ENCODE data around the gene USP48.
"Not testable (repeated sequence)": the region's sequence is repeated elsewhere in the genome, so short reads cannot be mapped to it uniquely, and the experiment has no call there.

The USP48 gene

GRCh38 chr1:21680918-21681317 is 102.0 kb downstream of the USP48 start:
- H3K4me3 ChIP-seq (ENCODE audit: low read depth, low read length), result no peak overlapping the region
- no peak overlapping the region for H3K27ac ChIP-seq
- in situ Hi-C loops (cut with HindIII; ENCODE audit: low pct_ligation_motif_present, low sequenced_read_pairs), result loop anchor here (25.0 kb wide), 1 partner anchor 281 kb away; no protein-coding TSS in a partner anchor
- peaks cover 42% of the 10 kb centered on the region for H3K36me3 ChIP-seq (replicated peaks)
- no peaks in the 10 kb centered on the region for H3K27me3 ChIP-seq (replicated peaks)
- no peak for DNase-seq
- TF ChIP-seq CTCF (IDR thresholded peaks at IDR 0.05; ENCODE audit: low read depth, low read length, missing control alignments), result no peak

- H3K36me3 ChIP-seq (replicated peaks), result peaks cover 36% of the 10 kb centered on the region
- no peak overlapping the region for H3K27ac ChIP-seq
- H3K4me3 ChIP-seq (ENCODE audit: low read depth, low read length), result no peak overlapping the region
- no peak for DNase-seq
- in situ Hi-C loops (cut with HindIII; ENCODE audit: low pct_ligation_motif_present, low sequenced_read_pairs), result loop anchor here (25.0 kb wide), 1 partner anchor 282 kb away; no protein-coding TSS in a partner anchor
- H3K27me3 ChIP-seq (replicated peaks), result no peaks in the 10 kb centered on the region
- no peak for TF ChIP-seq CTCF (IDR thresholded peaks at IDR 0.05; ENCODE audit: low read depth, low read length, missing control alignments)
These were observed 102.6 kb downstream of the USP48 start for GRCh38 chr1:21680381-21680780.

GRCh38 chr1:21677168-21677567 is 105.8 kb downstream of the USP48 start:
- Histone ChIP-seq H3K27me3 (replicated peaks) (no peaks in the 10 kb centered on the region), H3K36me3 (replicated peaks) (peaks cover 22% of the 10 kb centered on the region), H3K27ac (no peak overlapping the region), H3K4me3 (ENCODE audit: low read depth, low read length) (no peak overlapping the region)
- no peak for TF ChIP-seq CTCF (IDR thresholded peaks at IDR 0.05; ENCODE audit: low read depth, low read length, missing control alignments)
- in situ Hi-C loops (cut with HindIII; ENCODE audit: low pct_ligation_motif_present, low sequenced_read_pairs), result loop anchor here (25.0 kb wide), 1 partner anchor 285 kb away; no protein-coding TSS in a partner anchor
- no peak for DNase-seq

- no peak overlapping the region for H3K4me3 ChIP-seq (ENCODE audit: low read depth, low read length)
- peaks cover 19% of the 10 kb centered on the region for H3K36me3 ChIP-seq (replicated peaks)
- DNase-seq, result no peak
- no peak overlapping the region for H3K27ac ChIP-seq
- H3K27me3 ChIP-seq (replicated peaks), result peaks cover 3% of the 10 kb centered on the region
- in situ Hi-C loops (cut with HindIII; ENCODE audit: low pct_ligation_motif_present, low sequenced_read_pairs), result loop anchor here (25.0 kb wide), 1 partner anchor 287 kb away; no protein-coding TSS in a partner anchor
- TF ChIP-seq CTCF (IDR thresholded peaks at IDR 0.05; ENCODE audit: low read depth, low read length, missing control alignments), result no peak
These were observed 108.0 kb downstream of the USP48 start for GRCh38 chr1:21674957-21675356.

- H3K4me3 ChIP-seq (ENCODE audit: low read depth, low read length); H3K27ac ChIP-seq; DNase-seq; in situ Hi-C loops (cut with HindIII; ENCODE audit: low pct_ligation_motif_present, low sequenced_read_pairs); H3K36me3 ChIP-seq (replicated peaks): not testable (repeated sequence)
- peaks cover 13% of the 10 kb centered on the region for H3K27me3 ChIP-seq (replicated peaks)
These were observed 109.1 kb downstream of the USP48 start for GRCh38 chr1:21673853-21674252.

GRCh38 chr1:21673277-21673780 is 109.6 kb downstream of the USP48 start:
- DNase-seq, result peak; percentile 28
- TF ChIP-seq CTCF (IDR thresholded peaks at IDR 0.05; ENCODE audit: low read depth, low read length, missing control alignments), result no peak
- in situ Hi-C loops (cut with HindIII; ENCODE audit: low pct_ligation_motif_present, low sequenced_read_pairs), result no loop called here
- H3K36me3 ChIP-seq (replicated peaks), result peaks cover 5% of the 10 kb centered on the region
- no peak overlapping the region for H3K27ac ChIP-seq
- no peak overlapping the region for H3K4me3 ChIP-seq (ENCODE audit: low read depth, low read length)
- H3K27me3 ChIP-seq (replicated peaks), result peaks cover 18% of the 10 kb centered on the region
